Neuronal stem cell (in vitro differentiated cells): ENCODE results near the gene PCNP.

ENCODE experiments used
- DNase-seq: peaks from one replicate; pipeline ENCODE4 v3.0.0-alpha.2; 2013; ENCODE audit warnings: low spot score
- H2AFZ ChIP-seq: one replicate; pipeline ENCODE4 v1.6.1; 2013; ENCODE audit warnings: mild to moderate bottlenecking, low read length, inconsistent platforms
- H2AK5ac ChIP-seq: 2 replicates; pipeline ENCODE4 v1.6.1; 2013; ENCODE audit warnings: low read depth, mild to moderate bottlenecking, inconsistent platforms, low read length, moderate library complexity, mixed read lengths
- H2BK120ac ChIP-seq: 2 replicates; pipeline ENCODE4 v1.6.1; 2013; ENCODE audit warnings: low read depth, mild to moderate bottlenecking, inconsistent platforms, low read length, moderate library complexity, mixed read lengths
- H2BK12ac ChIP-seq: one replicate; pipeline ENCODE4 v1.6.1; 2013; ENCODE audit warnings: low read length, inconsistent platforms
- H2BK15ac ChIP-seq: 2 replicates; pipeline ENCODE4 v1.6.1; 2013; ENCODE audit warnings: mild to moderate bottlenecking, low read length, inconsistent platforms, mixed read lengths
- H2BK5ac ChIP-seq: one replicate; pipeline ENCODE4 v1.6.1; 2013; ENCODE audit warnings: inconsistent platforms, mild to moderate bottlenecking, low read length, moderate library complexity
- H3K14ac ChIP-seq: one replicate; pipeline ENCODE4 v1.6.1; 2013; ENCODE audit warnings: low read length, inconsistent platforms
- H3K18ac ChIP-seq: 2 replicates; pipeline ENCODE4 v1.6.1; 2013; ENCODE audit warnings: low read length, inconsistent platforms
- H3K23ac ChIP-seq: 2 replicates; pipeline ENCODE4 v1.6.1; 2013; ENCODE audit warnings: low read depth, mild to moderate bottlenecking, mixed read lengths, low read length, inconsistent platforms; ENCODE audit not compliant: poor library complexity
- H3K27ac ChIP-seq: replicated peaks from 3 replicates; pipeline ENCODE4 v1.5.1; 2013; ENCODE audit warnings: low read length, inconsistent platforms
- H3K27me3 ChIP-seq, 3 experiments: 2 replicates each; pipeline ENCODE4 v1.6.1; 2013; ENCODE audit warnings: low read length in 3 of 3, mild to moderate bottlenecking in 2 of 3, inconsistent platforms in 1 of 3, low read depth in 1 of 3, mixed read lengths in 1 of 3, moderate library complexity in 1 of 3; ENCODE audit not compliant: control insufficient read depth in 3 of 3, insufficient read depth in 3 of 3
- H3K36me3 ChIP-seq, 2 donors: replicated peaks in 1 of 2; 2 replicates each; pipeline ENCODE4 v1.6.1; 2013; ENCODE audit warnings: low read length in 2 of 2; ENCODE audit not compliant: control insufficient read depth in 2 of 2, insufficient read depth in 2 of 2
- H3K4ac ChIP-seq: 2 replicates; pipeline ENCODE4 v1.6.1; 2013; ENCODE audit warnings: inconsistent platforms, mild to moderate bottlenecking, low read length, moderate library complexity
- H3K4me1 ChIP-seq, 2 donors: 1 replicate in 1 of 2; 2 replicates in 1 of 2; pipeline ENCODE4 v1.6.1; 2013; ENCODE audit warnings: low read length in 2 of 2, low read depth in 1 of 2; ENCODE audit not compliant: control insufficient read depth in 2 of 2, insufficient read depth in 1 of 2
- H3K4me2 ChIP-seq: one replicate; pipeline ENCODE4 v1.6.1; 2013; ENCODE audit warnings: mild to moderate bottlenecking, low read length, inconsistent platforms; ENCODE audit not compliant: insufficient read depth, poor library complexity, severe bottlenecking
- H3K4me3 ChIP-seq, 2 donors: 2 replicates each; pipeline ENCODE4 v1.5.1; 2013; ENCODE audit warnings: low read length in 2 of 2, mild to moderate bottlenecking in 2 of 2, inconsistent platforms in 1 of 2, moderate library complexity in 1 of 2
- H3K79me1 ChIP-seq: one replicate; pipeline ENCODE4 v1.6.1; 2013; ENCODE audit warnings: low read depth, mild to moderate bottlenecking, inconsistent platforms, low read length, moderate library complexity
- H3K9ac ChIP-seq: one replicate; pipeline ENCODE4 v1.6.1; 2013; ENCODE audit warnings: mild to moderate bottlenecking, low read depth, low read length, inconsistent platforms; ENCODE audit not compliant: poor library complexity
- H3K9me3 ChIP-seq, 2 donors: replicated peaks in 1 of 2; 2 replicates each; pipeline versions ENCODE3 to v1.6.1; 2013; ENCODE audit warnings: low read length in 2 of 2, mild to moderate bottlenecking in 2 of 2, inconsistent platforms in 1 of 2, low read depth in 1 of 2, mixed read lengths in 1 of 2, moderate library complexity in 1 of 2; ENCODE audit not compliant: control insufficient read depth in 2 of 2, insufficient read depth in 1 of 2
- H4K8ac ChIP-seq: one replicate; pipeline ENCODE4 v1.6.1; 2013; ENCODE audit warnings: low read depth, mild to moderate bottlenecking, inconsistent platforms, low read length, moderate library complexity
- H4K91ac ChIP-seq: one replicate; pipeline ENCODE4 v1.6.1; 2013; ENCODE audit warnings: low read length, low read depth, mild to moderate bottlenecking, inconsistent platforms; ENCODE audit not compliant: poor library complexity
- WGBS, 2 donors: extraction: QIAGEN DNeasy Blood & Tissue Kit; methylation state at CpG; one replicate each; pipeline ENCODE4 v1.1.7; 2013; ENCODE audit warnings: missing lambda C conversion rate in 2 of 2, mixed read lengths in 1 of 2; ENCODE audit not compliant: insufficient read length in 2 of 2, insufficient replicate concordance in 1 of 2; ENCODE audit errors: extremely low coverage in 2 of 2; 5-methylcytosine and 5-hydroxymethylcytosine counted together

PCNP gene

GRCh38 chr3:101542957-101543356 is 31.0 kb upstream of the PCNP start:
- Histone ChIP-seq H2BK12ac (no peak overlapping the region), H3K4ac (no peak overlapping the region), H2AK5ac (no peak overlapping the region), H2BK120ac (no peak overlapping the region), H3K9me3 (no peaks in the 10 kb centered on the region), H3K9ac (no peak overlapping the region), H4K8ac (no peak overlapping the region), H3K23ac (no peak overlapping the region), H2BK15ac (no peak overlapping the region), H3K27me3 (no peaks in the 10 kb centered on the region), H3K4me2 (no peak overlapping the region), H3K79me1 (no peaks in the 10 kb centered on the region), H3K4me1 (no peaks in the 10 kb centered on the region), H3K36me3 (no peaks in the 10 kb centered on the region), H4K91ac (no peak overlapping the region), H3K4me3 (no peak overlapping the region), H3K14ac (no peak overlapping the region), H3K18ac (no peak overlapping the region), H2BK5ac (no peak overlapping the region), H2AFZ (no peak overlapping the region), H3K27ac (no peak overlapping the region)
- no peak for DNase-seq

- Histone ChIP-seq H4K91ac (no peak overlapping the region), H3K18ac (no peak overlapping the region), H3K14ac (no peak overlapping the region), H3K4me3 (no peak overlapping the region), H2BK15ac (no peak overlapping the region), H4K8ac (no peak overlapping the region), H3K27ac (no peak overlapping the region), H2BK5ac (no peak overlapping the region), H3K4me2 (no peak overlapping the region), H3K36me3 (no peaks in the 10 kb centered on the region), H2BK120ac (no peak overlapping the region), H3K4ac (no peak overlapping the region), H2BK12ac (no peak overlapping the region), H3K27me3 (no peaks in the 10 kb centered on the region), H2AK5ac (no peak overlapping the region), H3K9ac (no peak overlapping the region), H3K79me1 (no peaks in the 10 kb centered on the region), H3K9me3 (no peaks in the 10 kb centered on the region), H3K4me1 (no peaks in the 10 kb centered on the region), H3K23ac (no peak overlapping the region), H2AFZ (no peak overlapping the region)
- DNase-seq, result no peak
- no CpG with 5 or more reads among the region's 1 CpG for WGBS, 2 donors
These were observed 29.7 kb upstream of the PCNP start for GRCh38 chr3:101544161-101544850.

DNA sequence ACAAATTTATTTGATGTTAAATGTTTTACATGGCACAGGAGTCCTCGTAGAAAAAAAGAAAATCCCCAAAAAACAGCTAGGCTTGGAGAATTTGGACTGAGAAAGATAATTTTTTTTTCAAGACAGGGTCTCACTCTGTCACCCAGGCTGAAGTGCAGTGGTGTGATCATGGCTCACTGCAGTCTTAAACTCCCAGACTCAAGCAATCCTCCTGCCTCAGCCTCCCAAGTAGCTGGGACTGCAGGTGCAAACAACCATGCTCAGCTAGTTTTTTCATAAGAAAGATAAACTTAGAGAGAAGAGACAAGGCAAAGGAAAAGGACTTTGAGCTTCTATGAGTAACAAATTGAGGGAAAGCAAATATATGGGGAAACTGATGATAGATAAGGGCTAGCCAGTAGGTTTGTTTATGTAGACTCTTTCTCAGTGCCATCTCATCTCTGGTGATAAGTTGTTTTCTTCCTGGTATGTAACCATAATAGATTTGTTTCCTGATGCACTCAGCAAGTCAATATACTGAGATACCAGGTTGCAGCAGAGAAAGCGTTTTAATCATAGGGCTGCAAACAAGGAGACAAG is 25.4 kb upstream of the PCNP start:
- no peak for DNase-seq
- Histone ChIP-seq H2BK15ac (no peak overlapping the region), H3K4me2 (no peak overlapping the region), H3K27ac (no peak overlapping the region), H3K4me1 (no peaks in the 10 kb centered on the region), H3K14ac (no peak overlapping the region), H2BK5ac (no peak overlapping the region), H2AFZ (no peak overlapping the region), H3K79me1 (no peaks in the 10 kb centered on the region), H3K9ac (no peak overlapping the region), H4K91ac (no peak overlapping the region), H2BK120ac (no peak overlapping the region), H2AK5ac (no peak overlapping the region), H3K27me3 (no peaks in the 10 kb centered on the region), H3K18ac (no peak overlapping the region), H4K8ac (no peak overlapping the region), H3K4ac (no peak overlapping the region), H2BK12ac (no peak overlapping the region), H3K9me3 (peaks cover 0 to 3% of the 10 kb centered on the region in 2 donors), H3K4me3 (no peak overlapping the region), H3K23ac (no peak overlapping the region), H3K36me3 (no peaks in the 10 kb centered on the region)
- WGBS, 2 donors, result no CpG with 5 or more reads among the region's 2 CpGs

- no peak overlapping the region for H3K27ac ChIP-seq
- H3K27me3 ChIP-seq, result no peaks in the 10 kb centered on the region
- H3K18ac ChIP-seq, result no peak overlapping the region
- no CpG with 5 or more reads among the region's 1 CpG for WGBS, 2 donors
- H3K4me2 ChIP-seq, result no peak overlapping the region
- H4K8ac ChIP-seq, result no peak overlapping the region
- H3K4ac ChIP-seq, result no peak overlapping the region
- no peak overlapping the region for H3K14ac ChIP-seq
- H2BK15ac ChIP-seq, result no peak overlapping the region
- no peak for DNase-seq
- no peak overlapping the region for H2BK120ac ChIP-seq
- no peak overlapping the region for H3K9ac ChIP-seq
- H2AFZ ChIP-seq, result no peak overlapping the region
- no peak overlapping the region for H3K4me3 ChIP-seq
- no peak overlapping the region for H2BK5ac ChIP-seq
- no peak overlapping the region for H2BK12ac ChIP-seq
- H3K36me3 ChIP-seq, result no peaks in the 10 kb centered on the region
- peaks cover 0 to 3% of the 10 kb centered on the region in 2 donors for H3K9me3 ChIP-seq
- H2AK5ac ChIP-seq, result no peak overlapping the region
- no peaks in the 10 kb centered on the region for H3K4me1 ChIP-seq
- no peaks in the 10 kb centered on the region for H3K79me1 ChIP-seq
- H3K23ac ChIP-seq, result no peak overlapping the region
- no peak overlapping the region for H4K91ac ChIP-seq
These were observed 24.5 kb upstream of the PCNP start for GRCh38 chr3:101549473-101549872.
